HCT116 (cell line): ENCODE data around the gene ARSB.

ENCODE experiments used
- POLR2A ChIP-seq: IDR thresholded peaks from 2 replicates; pipeline ENCODE4 v1.7.0; 2011; ENCODE audit warnings: borderline replicate concordance; ENCODE audit not compliant: insufficient read depth, insufficient read length; ENCODE audit errors: extremely low read depth
- RAD21 ChIP-seq: IDR thresholded peaks from 2 replicates; pipeline ENCODE4 v1.6.1; 2012; ENCODE audit warnings: low read depth, mild to moderate bottlenecking
- TCF7L2 ChIP-seq: IDR thresholded peaks from 2 replicates; pipeline ENCODE4 v1.7.0; 2011; ENCODE audit warnings: borderline replicate concordance, inconsistent platforms; ENCODE audit not compliant: insufficient read depth, insufficient read length; ENCODE audit errors: extremely low read depth
- ZNF274 ChIP-seq: fragments of 200-500 bp; sonication (Bioruptor generic); IDR thresholded peaks from 2 replicates; pipeline ENCODE4 v1.6.1; 2014; ENCODE audit warnings: mild to moderate bottlenecking, low read depth, low read length, inconsistent platforms
- TF ChIP-seq, protein P1 (sequence below): IDR thresholded peaks from 2 replicates; pipeline ENCODE4 v1.6.1; 2012
- TF ChIP-seq, protein P2 (sequence below), 3 experiments: fragments of 200-600 bp in 1 of 3; sonication (generic) in 1 of 3; IDR thresholded peaks in 2 of 3; conservative IDR thresholded peaks in 1 of 3; 2 replicates each; pipeline ENCODE4 v1.5.1; 2012 to 2017; ENCODE audit warnings: low read depth in 2 of 3, low read length in 2 of 3, antibody characterized with exemption in 1 of 3, borderline replicate concordance in 1 of 3, control low read depth in 1 of 3, mild to moderate bottlenecking in 1 of 3, mixed read lengths in 1 of 3, mixed run types in 1 of 3, moderate library complexity in 1 of 3; ENCODE audit not compliant: insufficient read depth in 1 of 3

DNA sequence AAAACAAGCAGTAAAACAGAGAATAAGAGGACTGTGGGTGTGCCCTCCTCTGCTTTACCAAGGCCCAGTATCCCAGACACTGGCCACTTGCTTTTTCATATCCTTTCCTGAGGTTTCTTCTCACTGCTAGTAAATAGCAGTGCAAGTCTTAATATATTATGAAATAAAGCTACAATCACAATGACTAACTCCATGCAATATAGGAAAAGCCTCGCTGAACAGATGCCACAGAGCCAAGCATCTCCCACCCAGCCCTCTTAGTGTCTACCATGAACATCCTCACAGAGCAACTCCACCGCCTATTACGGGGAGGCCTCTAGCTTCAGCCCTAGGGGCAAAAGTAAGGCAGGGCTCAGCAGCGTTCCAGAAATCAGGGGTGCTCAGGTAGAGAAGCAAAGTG, 205.8 kb downstream of the ARSB start:
- TF ChIP-seq, protein P1, sequence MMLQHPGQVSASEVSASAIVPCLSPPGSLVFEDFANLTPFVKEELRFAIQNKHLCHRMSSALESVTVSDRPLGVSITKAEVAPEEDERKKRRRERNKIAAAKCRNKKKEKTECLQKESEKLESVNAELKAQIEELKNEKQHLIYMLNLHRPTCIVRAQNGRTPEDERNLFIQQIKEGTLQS: no peak
- TF ChIP-seq POLR2A: no peak
- TF ChIP-seq, protein P2, sequence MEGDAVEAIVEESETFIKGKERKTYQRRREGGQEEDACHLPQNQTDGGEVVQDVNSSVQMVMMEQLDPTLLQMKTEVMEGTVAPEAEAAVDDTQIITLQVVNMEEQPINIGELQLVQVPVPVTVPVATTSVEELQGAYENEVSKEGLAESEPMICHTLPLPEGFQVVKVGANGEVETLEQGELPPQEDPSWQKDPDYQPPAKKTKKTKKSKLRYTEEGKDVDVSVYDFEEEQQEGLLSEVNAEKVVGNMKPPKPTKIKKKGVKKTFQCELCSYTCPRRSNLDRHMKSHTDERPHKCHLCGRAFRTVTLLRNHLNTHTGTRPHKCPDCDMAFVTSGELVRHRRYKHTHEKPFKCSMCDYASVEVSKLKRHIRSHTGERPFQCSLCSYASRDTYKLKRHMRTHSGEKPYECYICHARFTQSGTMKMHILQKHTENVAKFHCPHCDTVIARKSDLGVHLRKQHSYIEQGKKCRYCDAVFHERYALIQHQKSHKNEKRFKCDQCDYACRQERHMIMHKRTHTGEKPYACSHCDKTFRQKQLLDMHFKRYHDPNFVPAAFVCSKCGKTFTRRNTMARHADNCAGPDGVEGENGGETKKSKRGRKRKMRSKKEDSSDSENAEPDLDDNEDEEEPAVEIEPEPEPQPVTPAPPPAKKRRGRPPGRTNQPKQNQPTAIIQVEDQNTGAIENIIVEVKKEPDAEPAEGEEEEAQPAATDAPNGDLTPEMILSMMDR (IDR thresholded peaks at IDR 0.05 in 2 of 3, conservative IDR thresholded peaks at IDR 0.05 in 1 of 3; ENCODE audit: borderline replicate concordance in 1 of 3, insufficient read depth in 1 of 3, low read depth in 2 of 3, low read length in 2 of 3): no peak
- TF ChIP-seq TCF7L2: no peak
- TF ChIP-seq ZNF274: no peak
- TF ChIP-seq RAD21: no peak
